ENCODE data around the gene DPYSL4. TPM values are rescaled to one million over a fixed set of nuclear protein-coding genes. Genes with fewer than 3 reads are reported as not detected.

Gene DPYSL4
- total RNA-seq, 6 donors from 2014 or later: 0.11 to 2.2 (median 0.79) TPM; not detected in 1

- ATAC-seq (ENCODE audit: low FRiP score in 2 of 2): no peak
- WGBS, 2 donors: 87 to 94% methylated on average over 11 of the region's 11 CpGs
- no peaks in the 10 kb centered on the region for H3K36me3 ChIP-seq
- no peak overlapping the region for H3K27ac ChIP-seq
- H3K27me3 ChIP-seq: peaks cover 0 to 3% (median 0%) of the 10 kb centered on the region in 4 donors
- no peak overlapping the region for H3K4me3 ChIP-seq
- no peak for TF ChIP-seq POLR2AphosphoS5 (IDR thresholded peaks at IDR 0.05)
- TF ChIP-seq, protein P1, sequence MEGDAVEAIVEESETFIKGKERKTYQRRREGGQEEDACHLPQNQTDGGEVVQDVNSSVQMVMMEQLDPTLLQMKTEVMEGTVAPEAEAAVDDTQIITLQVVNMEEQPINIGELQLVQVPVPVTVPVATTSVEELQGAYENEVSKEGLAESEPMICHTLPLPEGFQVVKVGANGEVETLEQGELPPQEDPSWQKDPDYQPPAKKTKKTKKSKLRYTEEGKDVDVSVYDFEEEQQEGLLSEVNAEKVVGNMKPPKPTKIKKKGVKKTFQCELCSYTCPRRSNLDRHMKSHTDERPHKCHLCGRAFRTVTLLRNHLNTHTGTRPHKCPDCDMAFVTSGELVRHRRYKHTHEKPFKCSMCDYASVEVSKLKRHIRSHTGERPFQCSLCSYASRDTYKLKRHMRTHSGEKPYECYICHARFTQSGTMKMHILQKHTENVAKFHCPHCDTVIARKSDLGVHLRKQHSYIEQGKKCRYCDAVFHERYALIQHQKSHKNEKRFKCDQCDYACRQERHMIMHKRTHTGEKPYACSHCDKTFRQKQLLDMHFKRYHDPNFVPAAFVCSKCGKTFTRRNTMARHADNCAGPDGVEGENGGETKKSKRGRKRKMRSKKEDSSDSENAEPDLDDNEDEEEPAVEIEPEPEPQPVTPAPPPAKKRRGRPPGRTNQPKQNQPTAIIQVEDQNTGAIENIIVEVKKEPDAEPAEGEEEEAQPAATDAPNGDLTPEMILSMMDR (IDR thresholded peaks at IDR 0.05): no peak
- no peak for TF ChIP-seq EP300 (IDR thresholded peaks at IDR 0.05)
- no peak for TF ChIP-seq POLR2A (IDR thresholded peaks at IDR 0.05)
- no peak for DNase-seq
- H3K9me3 ChIP-seq: no peaks in the 10 kb centered on the region
- peaks cover 0 to 5% (median 0%) of the 10 kb centered on the region in 4 donors for H3K4me1 ChIP-seq
Measured at GRCh38 chr10:132174237-132174636, 12.5 kb upstream of the DPYSL4 start.

DNA sequence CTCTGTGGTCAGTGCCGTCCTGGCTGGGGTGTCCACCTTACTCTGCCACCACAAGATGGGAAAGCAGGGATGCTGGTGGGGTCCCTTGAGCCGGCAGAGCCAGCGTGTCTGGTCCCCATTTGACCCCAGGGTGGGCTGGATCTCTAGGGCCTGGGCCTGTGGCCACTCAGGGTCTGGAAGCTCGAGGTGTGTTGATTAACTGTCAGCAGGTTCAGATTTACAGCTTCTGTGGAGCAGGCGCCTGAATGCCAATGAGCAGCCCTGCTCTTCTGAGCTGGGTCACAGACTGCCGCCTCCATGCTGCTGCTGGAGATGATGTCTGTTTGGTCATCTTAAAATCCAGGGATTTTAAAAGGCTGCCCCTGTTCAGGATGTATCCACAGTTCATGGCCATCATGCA is 11.3 kb upstream of the DPYSL4 start:
- ATAC-seq (ENCODE audit: low FRiP score in 2 of 2): no peak
- no peak overlapping the region for H3K27ac ChIP-seq

GRCh38 chr10:132175907-132176581 is 10.7 kb upstream of the DPYSL4 start:
- H3K36me3 ChIP-seq: no peaks in the 10 kb centered on the region
- no peaks in the 10 kb centered on the region for H3K9me3 ChIP-seq
- H3K4me3 ChIP-seq: no peak overlapping the region
- peaks cover 0 to 3% (median 0%) of the 10 kb centered on the region in 4 donors for H3K27me3 ChIP-seq
- TF ChIP-seq, protein P1 (IDR thresholded peaks at IDR 0.05): no peak
- TF ChIP-seq POLR2AphosphoS5 (IDR thresholded peaks at IDR 0.05): no peak
- 12 to 15% methylated on average over 11 to 16 of the region's 16 CpGs for WGBS, 2 donors
- DNase-seq (no peak), ATAC-seq (ENCODE audit: low FRiP score in 2 of 2) (no peak)
- no peak overlapping the region for H3K27ac ChIP-seq
- H3K4me1 ChIP-seq: peaks cover 0 to 5% (median 0%) of the 10 kb centered on the region in 4 donors

More for the DNA sequence above, 11.3 kb upstream of the DPYSL4 start:
- TF ChIP-seq POLR2A (IDR thresholded peaks at IDR 0.05) (no peak), POLR2AphosphoS5 (IDR thresholded peaks at IDR 0.05) (no peak), EP300 (IDR thresholded peaks at IDR 0.05) (no peak)
- TF ChIP-seq, protein P1 (IDR thresholded peaks at IDR 0.05): no peak
- no peak for DNase-seq
- peaks cover 0 to 5% (median 0%) of the 10 kb centered on the region in 4 donors for H3K4me1 ChIP-seq
- H3K36me3 ChIP-seq: no peaks in the 10 kb centered on the region
- WGBS, 2 donors: 61 to 79% methylated on average over 3 to 6 of the region's 6 CpGs
- H3K27me3 ChIP-seq: peaks cover 0 to 3% (median 0%) of the 10 kb centered on the region in 4 donors
- no peak overlapping the region for H3K4me3 ChIP-seq
- no peaks in the 10 kb centered on the region for H3K9me3 ChIP-seq

DNA sequence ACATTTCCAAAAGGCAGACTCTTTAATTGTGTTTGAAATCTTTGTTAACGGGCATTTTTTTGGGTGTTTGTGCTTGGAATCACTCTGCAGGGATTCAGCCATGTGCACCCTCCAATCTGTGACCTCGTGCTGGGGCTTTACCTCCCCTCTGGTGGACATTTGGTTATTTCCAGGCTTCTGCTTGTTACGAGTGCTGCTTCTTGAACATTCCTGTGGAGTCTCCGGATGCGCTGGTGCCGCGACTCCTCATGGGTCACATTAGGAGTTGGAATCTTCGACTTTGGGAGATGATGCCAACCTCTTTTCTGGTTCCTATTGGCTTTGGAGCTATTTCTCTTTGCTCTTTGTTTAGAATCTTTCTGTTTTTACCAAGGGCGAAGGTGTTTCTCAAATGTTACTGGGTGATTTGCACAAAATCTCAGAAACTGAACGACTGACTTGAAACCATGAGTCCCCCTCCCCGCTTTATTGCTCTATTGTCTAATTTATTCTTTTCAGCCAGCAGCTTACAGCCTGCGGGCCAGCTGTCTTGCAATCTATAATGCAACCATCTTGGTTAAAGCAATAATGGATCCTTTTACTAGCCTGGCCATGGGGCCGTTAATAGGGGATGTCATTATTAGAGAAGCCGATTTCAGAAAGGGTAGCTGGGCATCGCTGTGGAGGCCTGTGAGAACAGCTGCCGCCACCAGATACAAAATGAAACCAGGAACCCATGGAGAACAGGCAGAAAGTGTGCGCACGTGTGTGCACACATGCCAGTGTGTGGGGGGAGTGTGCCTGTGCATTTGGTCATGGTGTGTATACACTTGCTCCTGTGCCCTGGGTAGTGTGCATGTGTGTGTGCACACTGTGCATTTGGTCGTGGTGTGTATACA is 9.9 kb upstream of the DPYSL4 start:
- TF ChIP-seq, protein P1 (IDR thresholded peaks at IDR 0.05): no peak
- TF ChIP-seq POLR2A (IDR thresholded peaks at IDR 0.05) (no peak), EP300 (IDR thresholded peaks at IDR 0.05) (no peak), POLR2AphosphoS5 (IDR thresholded peaks at IDR 0.05) (no peak)
- H3K27me3 ChIP-seq: peaks cover 0 to 3% (median 0%) of the 10 kb centered on the region in 4 donors
- H3K36me3 ChIP-seq: no peaks in the 10 kb centered on the region
- 64 to 67% methylated on average over 19 of the region's 19 CpGs for WGBS, 2 donors
- H3K9me3 ChIP-seq: no peaks in the 10 kb centered on the region
- no peak overlapping the region for H3K4me3 ChIP-seq
- no peak for ATAC-seq (ENCODE audit: low FRiP score in 2 of 2)
- H3K27ac ChIP-seq: no peak overlapping the region
- DNase-seq: no peak
- peaks cover 0 to 5% (median 0%) of the 10 kb centered on the region in 4 donors for H3K4me1 ChIP-seq

Data from upper lobe of left lung (tissue), 6 donors.